Neural cell (in vitro differentiated cells): Measurements from ENCODE around the gene SETD9. TPM values are rescaled to one million over a fixed set of nuclear protein-coding genes. Genes with fewer than 3 reads are reported as not detected.

Experiments
- H2AFZ ChIP-seq: fragments of 200-600, 300-800 bp; sonication (generic), shearing (Covaris generic); 2 replicates; pipeline ENCODE4 v1.6.0; 2014; ENCODE audit warnings: low read depth, mild to moderate bottlenecking, antibody characterized with exemption, low read length, moderate library complexity
- H3F3A ChIP-seq: fragments of 200-600 bp; shearing (Covaris generic); 2 replicates; pipeline ENCODE4 v1.6.1; 2016; ENCODE audit warnings: mild to moderate bottlenecking, moderate library complexity, mixed read lengths, antibody characterized with exemption, low read length; ENCODE audit not compliant: insufficient read depth, poor library complexity, severe bottlenecking
- H3K27ac ChIP-seq: fragments of 200-600, 300-800 bp; sonication (generic), shearing (Covaris generic); 2 replicates; pipeline ENCODE4 v1.5.1; 2014; ENCODE audit warnings: mild to moderate bottlenecking, low read length, moderate library complexity
- H3K27me3 ChIP-seq: fragments of 300-800, 200-600 bp; sonication (generic), shearing (Covaris generic); 2 replicates; pipeline ENCODE4 v1.6.0; 2014; ENCODE audit warnings: mild to moderate bottlenecking, low read depth, low read length, moderate library complexity; ENCODE audit not compliant: insufficient read depth
- H3K36me3 ChIP-seq: fragments of 300-800, 200-600 bp; sonication (generic), shearing (Covaris generic); 2 replicates; pipeline ENCODE4 v1.5.1; 2014; ENCODE audit warnings: mild to moderate bottlenecking, antibody characterized with exemption, low read length, moderate library complexity; ENCODE audit not compliant: insufficient read depth
- H3K4me2 ChIP-seq: fragments of 300-800, 200-600 bp; sonication (generic), shearing (Covaris generic); 2 replicates; pipeline ENCODE4 v1.6.0; 2014; ENCODE audit warnings: mild to moderate bottlenecking, low read length
- H3K4me3 ChIP-seq: fragments of 300-800, 200-600 bp; sonication (generic), shearing (Covaris generic); 2 replicates; pipeline ENCODE4 v1.5.1; 2014; ENCODE audit warnings: mild to moderate bottlenecking, low read length, moderate library complexity
- H3K79me2 ChIP-seq: fragments of 200-600 bp; shearing (Covaris generic); replicated peaks from 2 replicates; pipeline ENCODE4 v1.6.0; 2014; ENCODE audit warnings: mild to moderate bottlenecking, low read length, moderate library complexity; ENCODE audit not compliant: insufficient read depth
- H3K9ac ChIP-seq: fragments of 300-800, 200-600 bp; sonication (generic), shearing (Covaris generic); 2 replicates; pipeline ENCODE4 v1.6.1; 2016; ENCODE audit warnings: mild to moderate bottlenecking, low read length, mixed read lengths
- H3K9me2 ChIP-seq: fragments of 200-600 bp; shearing (Covaris generic); 2 replicates; pipeline ENCODE4 v1.6.1; 2016; ENCODE audit warnings: mild to moderate bottlenecking, low read length, mixed read lengths; ENCODE audit not compliant: insufficient read depth
- H3K9me3 ChIP-seq: fragments of 200-600, 300-800 bp; sonication (generic), shearing (Covaris generic); 2 replicates; pipeline ENCODE4 v1.6.1; 2016; ENCODE audit warnings: mild to moderate bottlenecking, mixed run types, low read length, moderate library complexity, mixed read lengths
- H4K20me1 ChIP-seq: fragments of 200-600 bp; shearing (Covaris generic); 2 replicates; pipeline ENCODE4 v1.6.1; 2016; ENCODE audit warnings: mild to moderate bottlenecking, mixed run types; ENCODE audit not compliant: insufficient read depth
- CTCF ChIP-seq: fragments of 450-650 bp; IDR thresholded peaks from 2 replicates; pipeline ENCODE4 v1.5.1; 2014; ENCODE audit warnings: antibody characterized with exemption, mild to moderate bottlenecking, moderate library complexity; ENCODE audit not compliant: poor library complexity, severe bottlenecking
- EP300 ChIP-seq: fragments of 450-650 bp; conservative IDR thresholded peaks from 2 replicates; pipeline ENCODE4 v1.6.1; 2014; ENCODE audit warnings: antibody characterized with exemption, mild to moderate bottlenecking, moderate library complexity; ENCODE audit not compliant: poor library complexity, severe bottlenecking
- EZH2 ChIP-seq: fragments of 200-600, 300-800 bp; shearing (Covaris generic), sonication (generic); IDR thresholded peaks from 2 replicates; pipeline ENCODE4 v1.6.1; 2014; ENCODE audit warnings: antibody characterized with exemption, low read length, borderline replicate concordance, mild to moderate bottlenecking; ENCODE audit not compliant: insufficient read depth, poor library complexity, severe bottlenecking
- MXI1 ChIP-seq: fragments of 450-650 bp; conservative IDR thresholded peaks from 2 replicates; pipeline ENCODE4 v1.6.1; 2014; ENCODE audit warnings: antibody characterized with exemption, mild to moderate bottlenecking; ENCODE audit not compliant: poor library complexity, severe bottlenecking
- POLR2AphosphoS5 ChIP-seq: IDR thresholded peaks from 2 replicates; pipeline ENCODE4 v1.6.1; 2012
- RAD21 ChIP-seq: fragments of 450-650 bp; conservative IDR thresholded peaks from 2 replicates; pipeline ENCODE4 v1.6.1; 2014; ENCODE audit warnings: antibody characterized with exemption, mild to moderate bottlenecking, moderate library complexity
- REST ChIP-seq: IDR thresholded peaks from 2 replicates; pipeline ENCODE4 v1.6.1; 2012; ENCODE audit warnings: borderline replicate concordance
- SMC3 ChIP-seq: fragments of 450-650 bp; conservative IDR thresholded peaks from 2 replicates; pipeline ENCODE4 v1.6.1; 2014; ENCODE audit warnings: antibody characterized with exemption, mild to moderate bottlenecking, moderate library complexity; ENCODE audit not compliant: poor library complexity
- TAF1 ChIP-seq: IDR thresholded peaks from 2 replicates; pipeline ENCODE4 v1.6.1; 2012; ENCODE audit warnings: low read depth
- polyA plus RNA-seq: library from polyadenylated mRNA; depleted of rRNA; stranded (reverse); fragments of >200 nt; gene quantifications from 2 replicates; pipeline ENCODE4 v1.2.3, GENCODE V29; 2014

Gene SETD9
- polyA plus RNA-seq, 1 donor from 2014 or later: 11.4 TPM

- H3K4me2 ChIP-seq: no peak overlapping the region
- no peaks in the 10 kb centered on the region for H3K79me2 ChIP-seq
- TF ChIP-seq CTCF (no peak), REST (no peak), MXI1 (no peak), SMC3 (no peak), TAF1 (no peak), EZH2 (no peak), EP300 (no peak), RAD21 (no peak), POLR2AphosphoS5 (no peak)
- H3K9ac ChIP-seq: no peak overlapping the region
- H3K36me3 ChIP-seq: peaks cover 2% of the 10 kb centered on the region
- no peak overlapping the region for H3K4me3 ChIP-seq
- H3K27ac ChIP-seq: no peak overlapping the region
- H4K20me1 ChIP-seq: no peaks in the 10 kb centered on the region
- no peaks in the 10 kb centered on the region for H3K9me3 ChIP-seq
- no peaks in the 10 kb centered on the region for H3F3A ChIP-seq
- H3K27me3 ChIP-seq: no peaks in the 10 kb centered on the region
- H3K9me2 ChIP-seq: no peaks in the 10 kb centered on the region
- no peak overlapping the region for H2AFZ ChIP-seq
Measured at GRCh38 chr5:56918054-56918453, 8.7 kb downstream of the SETD9 start.

GRCh38 chr5:56919942-56920662 lies 10.7 kb downstream of the SETD9 start:
- no peak overlapping the region for H3K27ac ChIP-seq
- TF ChIP-seq MXI1 (no peak), TAF1 (no peak), EZH2 (no peak), RAD21 (no peak), REST (no peak), SMC3 (no peak), EP300 (no peak), CTCF (no peak), POLR2AphosphoS5 (no peak)
- H3K4me3 ChIP-seq: no peak overlapping the region
- no peaks in the 10 kb centered on the region for H3K27me3 ChIP-seq
- H3K79me2 ChIP-seq: no peaks in the 10 kb centered on the region
- no peaks in the 10 kb centered on the region for H4K20me1 ChIP-seq
- no peaks in the 10 kb centered on the region for H3F3A ChIP-seq
- H3K9me2 ChIP-seq: no peaks in the 10 kb centered on the region
- no peak overlapping the region for H3K9ac ChIP-seq
- H2AFZ ChIP-seq: no peak overlapping the region
- peaks cover 14% of the 10 kb centered on the region for H3K36me3 ChIP-seq
- H3K9me3 ChIP-seq: no peaks in the 10 kb centered on the region
- no peak overlapping the region for H3K4me2 ChIP-seq
